Breast epithelium (tissue), 4 donors: ENCODE measurements around the gene SLIT1. TPM values are rescaled to one million over a fixed set of nuclear protein-coding genes. Genes with fewer than 3 reads are reported as not detected.
A peak's percentile ranks its signal among the peaks of the same experiment; 100 is the strongest.
"Not testable (repeated sequence)": the region's sequence is repeated elsewhere in the genome, so short reads cannot be mapped to it uniquely, and the experiment has no call there.

Experiments
- DNase-seq, 2 donors: peaks; one replicate each; pipeline ENCODE4 v3.0.0-alpha.2; 2019; ENCODE audit warnings: low spot score in 2 of 2
- H3K27ac ChIP-seq, 2 donors: fragments of 200-600 bp; sonication (generic) in 1 of 2; one replicate each; pipeline ENCODE4 v1.5.1; 2016 to 2019; ENCODE audit warnings: mild to moderate bottlenecking in 1 of 2
- H3K27me3 ChIP-seq, 2 donors: fragments of 200-600 bp; sonication (generic) in 1 of 2; one replicate each; pipeline versions ENCODE4 v1.5.1 to v1.6.0; 2017 to 2019; ENCODE audit warnings: control low read depth in 1 of 2, mild to moderate bottlenecking in 1 of 2
- H3K36me3 ChIP-seq: fragments of 200-600 bp; one replicate; pipeline ENCODE4 v1.5.1; 2019
- H3K4me1 ChIP-seq, 2 donors: fragments of 200-600 bp; sonication (generic); one replicate each; pipeline ENCODE4 v1.5.1; 2016 to 2019; ENCODE audit warnings: control low read depth in 1 of 2
- H3K4me3 ChIP-seq, 3 donors: fragments of 200-600 bp; sonication (generic); 1 replicate in 2 of 3; 2 replicates in 1 of 3; pipeline ENCODE4 v1.5.1; 2016 to 2019; ENCODE audit warnings: mild to moderate bottlenecking in 3 of 3, moderate library complexity in 2 of 3
- H3K9me3 ChIP-seq, 2 donors: fragments of 200-600 bp; sonication (generic) in 1 of 2; one replicate each; pipeline ENCODE4 v1.5.1; 2016 to 2019; ENCODE audit warnings: control low read depth in 1 of 2
- CTCF ChIP-seq, 3 donors: fragments of 450-650 bp; IDR thresholded peaks; one replicate each; pipeline ENCODE4 v1.5.1; 2016 to 2017; ENCODE audit warnings: antibody characterized with exemption in 3 of 3, mild to moderate bottlenecking in 3 of 3, moderate library complexity in 3 of 3
- POLR2A ChIP-seq: fragments of 450-650 bp; IDR thresholded peaks from one replicate; pipeline ENCODE4 v1.6.1; 2016; ENCODE audit warnings: antibody characterized with exemption, mild to moderate bottlenecking, moderate library complexity
- POLR2AphosphoS5 ChIP-seq, 3 donors: sonication (generic); formaldehyde crosslinking; IDR thresholded peaks; one replicate each; pipeline ENCODE4 v1.6.1; 2017; ENCODE audit warnings: antibody characterized with exemption in 3 of 3
- intact Hi-C: fragments of 100-400 bp; cut with DNase I; formaldehyde crosslinking; loops from one replicate; pipeline ENCODE4 v1.15.1; 2023; ENCODE audit warnings: low total_unique reads
- total RNA-seq, 3 donors: library from RNA; depleted of rRNA; stranded (reverse); fragments of >200 nt; gene quantifications; one replicate each; pipeline ENCODE4 v1.1.0, GENCODE V29; 2016

Gene SLIT1
- total RNA-seq, 3 donors from 2014 or later, result under 0.01 to 0.44 (median 0.16) TPM

GRCh38 chr10:97039538-97040247, 146.1 kb downstream of the SLIT1 start:
- H3K36me3 ChIP-seq, result no peaks in the 10 kb centered on the region
- no peaks in the 10 kb centered on the region for H3K27me3 ChIP-seq
- TF ChIP-seq CTCF (IDR thresholded peaks at IDR 0.05), result no peak
- no peak for TF ChIP-seq POLR2AphosphoS5 (IDR thresholded peaks at IDR 0.05)
- no peak for TF ChIP-seq POLR2A
- H3K27ac ChIP-seq, result no peak overlapping the region
- no peak overlapping the region for H3K4me3 ChIP-seq
- no peak for DNase-seq
- no peaks in the 10 kb centered on the region for H3K9me3 ChIP-seq
- H3K4me1 ChIP-seq, result peaks cover 0 to 5% of the 10 kb centered on the region in 2 donors
- intact Hi-C loops, result no loop called here

- Histone ChIP-seq H3K9me3 (no peaks in the 10 kb centered on the region), H3K27ac (no peak overlapping the region), H3K27me3 (no peaks in the 10 kb centered on the region), H3K4me3 (no peak overlapping the region), H3K36me3 (no peaks in the 10 kb centered on the region), H3K4me1 (peaks cover 0 to 5% of the 10 kb centered on the region in 2 donors)
- TF ChIP-seq POLR2AphosphoS5 (IDR thresholded peaks at IDR 0.05) (no peak), POLR2A (no peak), CTCF (IDR thresholded peaks at IDR 0.05) (no peak)
- DNase-seq, result no peak
- intact Hi-C loops, result no loop called here
These were observed 147.1 kb downstream of the SLIT1 start for GRCh38 chr10:97038688-97039087.

- peak; percentile 41 to 66 for DNase-seq
- intact Hi-C loops, result no loop called here
- H3K27me3 ChIP-seq, result no peaks in the 10 kb centered on the region
- H3K36me3 ChIP-seq, result no peaks in the 10 kb centered on the region
- no peak overlapping the region for H3K27ac ChIP-seq
- H3K9me3 ChIP-seq, result no peaks in the 10 kb centered on the region
- H3K4me1 ChIP-seq, result peaks cover 0 to 5% of the 10 kb centered on the region in 2 donors
- H3K4me3 ChIP-seq, result peak overlapping the region; percentile 32 to 62 (median 44)
- TF ChIP-seq POLR2AphosphoS5 (IDR thresholded peaks at IDR 0.05) (no peak), CTCF (IDR thresholded peaks at IDR 0.05) (peak; percentile 73 to 89 (median 84)), POLR2A (no peak)
These were observed 148.1 kb downstream of the SLIT1 start for GRCh38 chr10:97037365-97038361.

GRCh38 chr10:97034958-97035769, 150.6 kb downstream of the SLIT1 start:
- no peak for DNase-seq
- Histone ChIP-seq H3K27me3 (no peaks in the 10 kb centered on the region), H3K27ac (no peak overlapping the region), H3K36me3 (no peaks in the 10 kb centered on the region), H3K4me3 (no peak overlapping the region), H3K4me1 (peaks cover 0 to 5% of the 10 kb centered on the region in 2 donors), H3K9me3 (no peaks in the 10 kb centered on the region)
- intact Hi-C loops, result no loop called here
- TF ChIP-seq POLR2A, result no peak

- intact Hi-C loops, result no loop called here
- DNase-seq, result no peak
- H3K27me3 ChIP-seq, result no peaks in the 10 kb centered on the region
- H3K36me3 ChIP-seq, result no peaks in the 10 kb centered on the region
- no peaks in the 10 kb centered on the region for H3K9me3 ChIP-seq
- peaks cover 0 to 5% of the 10 kb centered on the region in 2 donors for H3K4me1 ChIP-seq
- H3K4me3 ChIP-seq, result no peak overlapping the region
- H3K27ac ChIP-seq, result no peak overlapping the region
- TF ChIP-seq POLR2AphosphoS5 (IDR thresholded peaks at IDR 0.05) (no peak), CTCF (IDR thresholded peaks at IDR 0.05) (no peak), POLR2A (no peak)
These were observed 151.5 kb downstream of the SLIT1 start for GRCh38 chr10:97034301-97034700.

GRCh38 chr10:97033841-97034240, 151.9 kb downstream of the SLIT1 start:
- DNase-seq, H3K27ac ChIP-seq, H3K4me1 ChIP-seq, H3K9me3 ChIP-seq, H3K36me3 ChIP-seq, H3K4me3 ChIP-seq, H3K27me3 ChIP-seq, intact Hi-C loops: not testable (repeated sequence)
